NCI-H2171 treated with DMSO at 0.1 percent for 48 hours (cell line): Measurements from ENCODE around the gene SIPA1.
A peak's percentile ranks its signal among the peaks of the same experiment; 100 is the strongest.
"Not testable (repeated sequence)": the region's sequence is repeated elsewhere in the genome, so short reads cannot be mapped to it uniquely, and the experiment has no call there.

Experiments
- DNase-seq: peaks from one replicate; lab custom pipeline; 2025; lab: John Stamatoyannopoulos, UW

SIPA1 gene

DNA sequence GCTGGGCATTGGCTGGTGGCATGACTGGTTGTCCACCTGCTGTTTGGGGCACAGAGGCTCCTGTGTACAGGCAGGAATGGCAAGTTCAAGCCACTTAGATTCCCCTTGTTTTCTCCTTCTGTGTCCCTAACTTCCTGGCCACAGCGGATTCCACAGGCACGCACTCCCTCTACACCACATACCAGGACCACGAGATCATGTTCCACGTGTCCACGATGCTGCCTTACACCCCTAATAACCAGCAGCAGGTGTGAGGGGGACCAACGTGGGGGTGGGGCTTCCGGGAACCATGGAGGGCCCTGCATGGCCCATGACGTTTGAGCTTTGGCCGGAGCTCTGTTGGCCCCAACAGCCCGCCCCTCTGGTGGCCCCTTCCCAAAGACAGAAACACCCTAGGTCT is 7.8 kb downstream of the SIPA1 start:
- no peak for DNase-seq

DNA sequence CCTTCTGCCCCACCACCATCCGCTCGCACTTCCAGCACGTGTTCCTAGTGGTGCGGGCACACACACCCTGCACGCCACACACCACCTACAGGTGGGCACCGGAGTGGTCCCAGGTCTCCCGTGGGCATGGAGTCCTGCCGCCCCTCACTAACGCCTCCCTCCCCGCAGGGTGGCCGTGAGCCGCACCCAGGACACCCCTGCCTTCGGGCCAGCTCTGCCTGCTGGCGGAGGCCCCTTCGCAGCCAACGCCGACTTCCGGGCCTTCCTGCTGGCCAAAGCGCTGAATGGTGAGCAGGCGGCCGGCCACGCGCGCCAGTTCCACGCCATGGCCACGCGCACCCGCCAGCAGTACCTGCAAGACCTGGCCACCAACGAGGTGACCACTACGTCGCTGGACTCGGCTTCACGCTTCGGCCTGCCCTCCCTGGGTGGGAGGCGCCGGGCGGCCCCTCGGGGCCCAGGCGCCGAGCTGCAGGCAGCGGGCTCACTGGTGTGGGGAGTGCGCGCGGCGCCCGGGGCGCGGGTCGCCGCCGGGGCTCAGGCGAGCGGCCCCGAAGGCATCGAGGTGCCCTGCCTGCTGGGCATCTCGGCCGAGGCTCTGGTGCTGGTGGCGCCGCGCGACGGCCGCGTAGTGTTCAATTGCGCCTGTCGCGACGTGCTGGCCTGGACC is 8.5 kb downstream of the SIPA1 start:
- DNase-seq: no peak

DNA sequence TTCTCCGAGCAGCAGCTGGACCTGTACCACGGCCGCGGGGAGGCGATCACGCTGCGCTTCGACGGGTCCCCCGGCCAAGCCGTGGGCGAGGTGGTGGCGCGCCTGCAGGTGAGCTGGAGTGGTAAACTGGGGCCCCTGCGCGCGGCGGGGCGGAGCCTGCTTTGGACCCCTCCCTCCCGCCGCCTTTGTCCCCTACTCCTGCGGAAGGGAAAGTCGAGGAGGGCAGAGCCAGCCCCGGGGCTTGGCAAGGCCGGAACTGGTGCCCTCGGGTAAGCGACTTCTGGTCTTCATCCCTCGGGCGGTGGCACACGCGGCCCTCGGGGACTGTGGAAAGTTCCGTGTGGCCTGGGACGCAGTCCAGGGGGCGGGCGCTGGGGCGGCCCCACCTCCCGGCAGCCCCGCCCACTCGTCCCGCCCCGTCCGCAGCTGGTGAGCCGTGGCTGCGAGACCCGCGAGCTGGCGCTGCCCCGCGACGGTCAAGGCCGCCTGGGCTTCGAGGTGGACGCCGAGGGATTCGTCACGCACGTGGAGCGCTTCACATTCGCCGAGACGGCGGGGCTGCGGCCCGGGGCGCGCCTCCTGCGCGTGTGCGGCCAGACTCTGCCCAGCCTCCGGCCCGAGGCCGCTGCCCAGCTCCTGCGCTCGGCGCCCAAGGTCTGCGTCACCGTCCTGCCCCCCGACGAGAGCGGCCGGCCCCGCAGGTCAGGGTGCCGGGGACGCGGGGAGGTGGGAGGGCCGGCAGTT is 9.2 kb downstream of the SIPA1 start:
- DNase-seq: no peak

GRCh38 chr11:65648997-65649493 is 11.1 kb downstream of the SIPA1 start:
- DNase-seq: no peak

DNA sequence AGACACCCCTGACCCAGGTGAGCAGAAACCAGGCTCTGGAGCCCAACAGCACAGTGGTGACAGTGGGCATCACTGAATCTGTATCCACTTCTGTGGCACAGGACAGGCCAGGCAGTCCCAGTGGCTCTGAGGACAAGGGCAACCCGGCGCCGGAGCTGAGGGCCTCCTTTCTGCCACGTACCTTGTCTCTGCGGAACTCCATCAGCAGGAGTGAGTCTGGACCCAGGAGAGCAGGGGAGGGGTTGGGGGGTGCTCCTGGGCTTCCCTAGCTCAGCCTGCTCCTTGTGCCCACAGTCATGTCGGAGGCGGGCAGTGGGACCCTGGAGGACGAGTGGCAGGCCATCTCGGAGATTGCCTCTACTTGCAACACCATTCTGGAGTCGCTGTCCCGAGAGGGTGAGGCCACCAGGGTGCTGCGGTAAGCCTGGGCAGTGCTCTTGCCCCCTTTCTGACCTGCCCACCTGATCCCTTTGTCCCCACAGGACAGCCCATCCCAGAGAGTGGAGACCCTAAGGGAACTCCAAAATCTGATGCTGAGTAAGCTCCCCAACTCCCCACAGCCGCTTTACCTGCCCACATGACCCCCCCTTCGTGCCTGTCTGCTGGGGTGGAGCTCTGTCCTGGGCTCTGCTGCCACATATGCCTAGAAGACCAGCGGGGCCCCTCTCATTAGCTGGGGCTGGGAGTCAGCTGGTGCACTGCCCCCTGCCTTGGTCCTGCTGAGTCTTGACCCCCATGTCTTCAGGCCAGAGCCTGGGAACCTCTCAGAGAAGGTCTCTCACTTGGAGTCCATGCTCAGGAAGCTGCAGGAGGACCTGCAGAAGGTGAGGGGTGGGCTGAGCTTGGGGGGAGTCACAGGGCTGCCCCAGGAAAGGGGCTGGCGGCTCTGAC is 12.0 kb downstream of the SIPA1 start:
- no peak for DNase-seq

- no peak for DNase-seq
Observed at GRCh38 chr11:65650547-65651338, 12.8 kb downstream of the SIPA1 start.

GRCh38 chr11:65651339-65651588 is 13.4 kb downstream of the SIPA1 start:
- DNase-seq: no peak

GRCh38 chr11:65651589-65652510 is 13.9 kb downstream of the SIPA1 start:
- DNase-seq: no peak

DNA sequence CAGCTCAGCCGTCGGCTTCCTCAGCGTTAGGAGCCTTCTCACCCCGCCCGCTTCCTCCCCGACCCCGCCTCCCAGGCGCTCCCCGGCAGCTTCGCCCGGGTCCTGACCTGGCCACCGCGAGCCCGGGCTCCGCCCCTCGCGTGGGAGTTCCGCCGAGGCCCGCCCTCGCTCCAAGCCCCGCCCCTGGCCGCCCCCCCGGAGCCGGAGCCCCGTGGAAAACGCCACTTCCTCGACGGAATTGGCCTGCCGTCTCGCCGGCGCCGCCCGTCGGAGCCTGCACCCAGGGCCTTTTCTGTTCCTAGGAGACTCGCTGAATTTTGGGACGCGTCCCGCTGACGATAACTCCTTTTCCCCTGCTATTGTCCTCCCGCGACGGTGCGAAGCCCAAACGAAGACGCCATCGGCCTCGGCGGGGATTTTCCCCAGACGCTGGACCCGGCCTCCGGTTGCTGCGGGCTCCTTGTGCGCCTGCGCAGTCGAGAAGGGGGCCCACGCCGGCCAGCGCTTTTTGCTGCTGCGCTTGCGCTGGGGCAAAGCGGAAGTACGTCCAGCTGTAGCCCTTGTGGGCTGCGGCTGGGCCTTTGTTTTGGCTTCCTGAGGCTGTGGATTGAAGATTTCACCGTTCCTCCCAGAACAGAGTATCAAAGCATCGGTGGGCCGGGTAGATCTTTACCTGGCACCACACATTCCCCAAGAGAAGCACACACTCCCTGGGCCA is 14.8 kb downstream of the SIPA1 start:
- peak; percentile 82 for DNase-seq

DNA sequence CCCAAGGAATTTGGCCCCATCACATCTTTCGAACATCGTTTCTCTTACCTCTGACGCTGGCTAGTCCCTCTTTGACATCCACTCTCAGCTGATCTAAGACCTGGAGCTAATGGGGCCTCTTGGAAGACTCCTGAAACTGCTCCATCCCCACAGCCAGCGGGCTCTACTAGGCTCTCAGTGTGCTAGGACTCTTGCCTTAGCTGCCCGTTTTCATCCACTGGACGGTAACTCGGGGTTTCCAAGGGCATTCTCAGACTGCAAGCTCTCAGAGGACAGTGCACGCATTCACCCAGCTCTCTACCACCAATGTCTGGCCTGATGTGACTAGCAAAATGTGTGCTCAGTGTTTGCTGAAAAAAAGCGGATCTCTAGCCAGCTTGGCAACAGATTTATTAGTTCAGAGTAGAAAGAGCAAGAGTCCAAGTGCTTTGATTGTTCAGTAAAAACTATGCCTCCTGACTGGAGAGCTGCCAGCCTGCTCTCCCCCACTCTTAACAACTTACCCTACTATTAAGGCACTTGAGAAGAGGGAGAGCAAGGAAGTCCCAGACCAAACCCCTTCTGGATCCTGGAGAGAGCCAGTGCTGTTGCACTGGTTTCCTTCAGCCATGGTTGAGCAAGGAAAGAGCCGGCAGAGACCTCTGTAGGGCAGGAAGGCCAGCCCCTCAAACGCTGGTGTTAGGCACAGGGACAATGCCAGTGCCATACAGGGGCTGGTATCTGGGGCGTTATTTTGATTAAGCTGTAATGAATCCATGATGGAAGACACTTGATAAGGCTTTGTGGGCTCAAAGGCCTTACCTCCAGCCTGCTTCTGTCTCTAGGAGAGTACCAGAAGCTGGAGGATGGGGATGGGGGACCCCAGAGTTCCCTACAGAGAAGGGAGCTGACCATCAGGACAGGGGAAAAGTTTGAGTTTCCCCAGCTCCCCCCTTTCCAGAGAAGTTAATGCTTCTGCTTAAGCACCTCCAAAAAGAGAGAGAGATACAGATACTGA is 15.6 kb downstream of the SIPA1 start:
- DNase-seq: peak; percentile 51

- no peak for DNase-seq
Observed at GRCh38 chr11:65654375-65655349, 16.8 kb downstream of the SIPA1 start.

DNA sequence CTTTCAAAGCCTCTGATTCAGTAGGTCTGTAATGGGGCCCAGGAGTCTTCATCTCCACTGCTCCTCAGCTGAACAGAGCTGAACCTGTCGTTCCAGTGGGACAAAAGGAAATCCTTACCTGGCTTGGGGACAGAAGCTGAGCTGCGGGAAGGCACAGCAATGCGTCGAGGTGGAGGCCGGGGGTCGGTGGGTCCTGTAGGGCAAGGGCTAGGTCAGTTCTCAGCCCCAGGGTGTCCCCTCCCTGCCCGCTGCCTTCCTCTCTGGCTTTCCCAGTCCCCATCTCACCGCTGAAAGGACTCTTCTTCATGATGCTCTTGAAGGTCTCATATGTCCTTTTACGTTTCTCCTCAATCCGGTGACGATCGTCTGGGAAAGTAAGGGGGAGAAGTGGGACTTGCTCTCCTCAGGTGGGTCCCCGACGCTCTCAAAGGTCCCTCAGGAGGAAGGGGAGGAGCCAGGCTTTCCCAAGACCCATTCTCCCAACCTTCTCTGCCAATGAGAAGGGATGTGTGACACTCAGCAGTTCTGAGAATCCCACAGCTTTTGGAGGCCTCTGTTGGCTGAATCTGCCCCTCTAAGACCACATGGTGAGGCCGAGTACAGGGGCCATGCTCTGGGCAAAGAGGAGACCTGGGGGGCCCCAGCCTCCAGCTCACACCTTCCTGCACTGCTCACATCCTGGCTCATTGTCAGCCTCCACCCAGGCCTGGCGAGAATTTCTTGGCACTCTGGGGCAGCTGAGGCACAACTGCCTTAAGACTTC is 17.9 kb downstream of the SIPA1 start:
- no peak for DNase-seq

DNA sequence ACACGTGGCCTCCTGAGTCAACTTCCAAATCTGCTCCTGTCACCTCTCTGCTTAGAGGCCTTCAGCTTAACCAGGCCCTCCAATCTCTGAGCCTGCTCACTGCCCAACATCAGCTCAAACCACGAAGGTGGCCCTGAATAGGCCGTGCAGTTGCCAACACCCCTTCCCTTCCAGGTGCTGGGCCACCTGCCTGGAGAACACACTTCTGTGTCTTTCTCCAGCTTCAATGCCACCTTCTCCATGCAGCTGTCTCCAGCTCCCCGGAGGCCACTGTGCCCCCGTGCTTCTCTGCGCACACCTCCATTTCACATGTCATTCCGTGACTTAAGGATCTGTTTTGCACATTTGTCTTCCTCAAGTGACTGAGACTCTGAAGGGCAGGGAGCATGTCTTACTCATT is 19.5 kb downstream of the SIPA1 start:
- DNase-seq: no peak

DNA sequence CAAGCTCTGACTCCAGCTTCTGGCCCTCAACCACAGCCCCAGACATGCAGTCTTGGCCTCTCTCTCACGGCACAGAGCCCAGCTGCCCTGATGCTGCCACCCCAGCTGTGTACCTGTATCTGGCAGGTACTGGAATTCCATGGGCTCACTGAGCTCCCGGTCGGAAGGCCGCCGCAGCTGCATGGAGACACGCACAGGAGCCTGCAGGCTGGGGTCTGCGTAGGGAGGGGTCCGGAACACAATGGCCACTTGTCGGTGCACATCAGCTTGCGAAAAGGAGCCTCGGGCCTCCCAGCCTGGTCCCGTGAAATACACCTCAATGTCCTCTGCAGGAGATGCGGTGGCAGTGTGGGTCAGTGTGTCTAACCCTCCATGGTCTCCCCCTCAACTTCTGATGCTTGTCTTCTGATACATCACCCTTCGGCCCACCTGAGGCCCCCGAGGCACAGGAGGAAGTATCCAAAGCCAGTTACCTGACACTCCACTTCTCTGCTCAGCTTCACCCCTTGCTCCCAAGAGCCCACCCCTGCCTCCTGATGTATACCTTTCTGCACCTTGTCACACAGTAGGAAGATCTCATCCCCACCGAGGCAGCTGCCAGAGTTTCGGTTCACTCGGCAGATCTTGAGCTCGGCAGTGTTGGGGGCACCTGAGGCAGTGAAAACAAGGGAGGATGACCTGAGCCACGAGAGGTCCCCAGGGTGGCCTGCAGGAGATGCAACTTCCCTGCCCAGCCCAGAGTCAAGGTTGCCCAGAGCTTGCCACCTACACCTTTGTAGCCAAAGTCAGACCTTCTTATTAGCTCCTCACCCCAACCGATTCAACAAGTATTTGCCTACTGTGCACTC is 20.5 kb downstream of the SIPA1 start:
- DNase-seq: no peak

DNA sequence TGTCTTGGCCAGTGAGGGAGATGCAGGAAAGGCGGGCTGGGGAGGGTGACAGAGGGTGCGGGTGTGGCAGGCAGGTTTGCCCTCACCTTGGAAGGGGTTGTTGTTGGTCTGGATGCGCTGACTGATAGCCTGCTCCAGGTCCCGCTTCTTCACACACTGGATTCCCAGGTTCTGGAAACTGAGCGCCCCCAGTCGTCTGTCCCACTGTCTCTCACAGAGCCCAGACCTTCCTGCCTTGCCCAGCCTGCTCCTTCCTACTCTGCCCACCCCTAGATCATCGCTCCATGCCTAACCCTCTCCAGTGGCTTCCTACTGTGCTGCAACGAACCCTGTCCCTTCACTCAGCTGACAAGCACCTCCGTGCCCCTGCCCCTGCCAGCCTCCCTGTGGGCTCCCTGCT is 22.1 kb downstream of the SIPA1 start:
- DNase-seq: no peak

DNA sequence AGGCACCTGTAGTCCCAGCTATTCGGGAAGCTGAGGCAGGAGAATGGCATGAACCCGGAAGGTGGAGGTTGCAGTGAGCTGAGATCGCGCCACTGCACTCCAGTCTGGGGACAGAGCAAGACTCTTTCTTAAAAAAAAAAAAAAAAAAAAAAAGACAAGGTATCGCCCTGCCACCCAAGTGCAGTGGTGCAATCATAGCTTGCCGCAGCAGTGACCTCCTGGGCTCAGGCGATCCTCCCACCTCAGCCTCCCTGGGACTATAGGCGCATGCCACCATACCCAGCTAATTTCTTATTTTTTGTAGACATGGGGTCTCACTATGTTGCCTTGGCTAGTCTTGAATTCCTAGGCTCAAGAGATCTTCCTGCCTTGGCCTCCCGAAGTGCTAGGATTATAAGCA is 23.0 kb downstream of the SIPA1 start:
- DNase-seq: not testable (repeated sequence)
